ENCODE measurements around the gene GNB1L.

The GNB1L gene

DNA sequence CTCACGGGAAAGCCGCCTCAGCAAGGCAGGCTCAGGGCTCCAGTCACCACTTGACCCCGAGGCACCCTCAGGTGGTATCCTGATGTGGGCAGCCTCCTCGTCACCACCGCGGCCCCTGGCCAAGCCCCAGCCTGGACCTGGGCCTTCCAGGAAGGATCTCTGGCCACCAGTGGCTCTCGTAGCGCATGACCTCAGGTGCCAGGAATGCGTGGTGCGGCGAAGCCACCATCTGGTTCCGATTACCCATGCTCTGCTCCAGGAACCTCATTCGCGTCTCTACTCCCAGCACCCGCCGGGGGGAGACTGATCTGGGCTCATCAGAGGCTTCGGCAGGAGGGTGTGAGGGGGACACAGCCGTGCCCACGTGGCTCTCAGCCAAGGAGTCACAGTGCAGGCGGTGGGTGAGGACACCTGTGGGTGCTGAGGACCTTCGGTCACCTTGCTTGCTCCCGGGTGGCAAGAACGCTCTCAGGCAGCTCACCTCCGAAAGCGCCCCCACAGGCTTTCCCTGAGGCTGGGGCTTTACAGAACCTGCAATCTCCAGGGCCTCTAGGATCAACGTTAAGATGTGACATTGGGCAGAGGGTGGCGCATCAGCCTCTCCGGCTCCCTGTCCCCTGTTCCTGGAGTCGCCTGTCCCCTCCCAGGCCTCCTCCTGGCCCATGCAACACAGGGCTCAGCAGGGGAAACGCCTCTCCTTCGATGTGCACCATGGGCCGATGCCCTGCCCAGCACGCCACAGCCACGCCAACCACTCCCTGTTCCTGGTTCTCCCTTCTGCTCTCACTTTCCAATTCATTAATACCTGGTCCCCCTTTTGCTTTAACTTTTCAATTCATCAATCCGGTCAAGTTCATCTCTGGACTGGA lies 55.1 kb downstream of the GNB1L start:
- TF ChIP-seq, protein P1, sequence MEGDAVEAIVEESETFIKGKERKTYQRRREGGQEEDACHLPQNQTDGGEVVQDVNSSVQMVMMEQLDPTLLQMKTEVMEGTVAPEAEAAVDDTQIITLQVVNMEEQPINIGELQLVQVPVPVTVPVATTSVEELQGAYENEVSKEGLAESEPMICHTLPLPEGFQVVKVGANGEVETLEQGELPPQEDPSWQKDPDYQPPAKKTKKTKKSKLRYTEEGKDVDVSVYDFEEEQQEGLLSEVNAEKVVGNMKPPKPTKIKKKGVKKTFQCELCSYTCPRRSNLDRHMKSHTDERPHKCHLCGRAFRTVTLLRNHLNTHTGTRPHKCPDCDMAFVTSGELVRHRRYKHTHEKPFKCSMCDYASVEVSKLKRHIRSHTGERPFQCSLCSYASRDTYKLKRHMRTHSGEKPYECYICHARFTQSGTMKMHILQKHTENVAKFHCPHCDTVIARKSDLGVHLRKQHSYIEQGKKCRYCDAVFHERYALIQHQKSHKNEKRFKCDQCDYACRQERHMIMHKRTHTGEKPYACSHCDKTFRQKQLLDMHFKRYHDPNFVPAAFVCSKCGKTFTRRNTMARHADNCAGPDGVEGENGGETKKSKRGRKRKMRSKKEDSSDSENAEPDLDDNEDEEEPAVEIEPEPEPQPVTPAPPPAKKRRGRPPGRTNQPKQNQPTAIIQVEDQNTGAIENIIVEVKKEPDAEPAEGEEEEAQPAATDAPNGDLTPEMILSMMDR (IDR thresholded peaks at IDR 0.05) = no peak

DNA sequence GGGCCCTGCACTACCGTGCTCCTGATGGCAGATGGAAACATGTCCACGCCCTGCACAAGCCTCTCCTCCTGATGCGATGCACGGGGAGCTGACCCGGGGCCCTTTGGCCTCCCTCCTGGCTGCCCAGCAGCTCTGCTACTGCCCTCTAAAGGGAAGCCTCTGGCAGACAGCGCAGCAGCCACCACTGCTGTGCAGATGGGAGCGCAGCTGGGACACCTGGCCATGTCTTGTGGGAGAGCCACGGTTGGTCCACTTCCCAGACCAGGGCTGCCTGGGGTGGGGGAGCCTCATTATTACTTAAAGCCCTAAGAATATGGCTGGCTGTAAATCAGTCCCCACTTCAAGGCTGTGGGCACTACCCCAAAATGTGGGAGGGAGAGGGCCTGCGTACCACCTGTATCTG lies 55.8 kb downstream of the GNB1L start:
- TF ChIP-seq, protein P1 (IDR thresholded peaks at IDR 0.05) = no peak

DNA sequence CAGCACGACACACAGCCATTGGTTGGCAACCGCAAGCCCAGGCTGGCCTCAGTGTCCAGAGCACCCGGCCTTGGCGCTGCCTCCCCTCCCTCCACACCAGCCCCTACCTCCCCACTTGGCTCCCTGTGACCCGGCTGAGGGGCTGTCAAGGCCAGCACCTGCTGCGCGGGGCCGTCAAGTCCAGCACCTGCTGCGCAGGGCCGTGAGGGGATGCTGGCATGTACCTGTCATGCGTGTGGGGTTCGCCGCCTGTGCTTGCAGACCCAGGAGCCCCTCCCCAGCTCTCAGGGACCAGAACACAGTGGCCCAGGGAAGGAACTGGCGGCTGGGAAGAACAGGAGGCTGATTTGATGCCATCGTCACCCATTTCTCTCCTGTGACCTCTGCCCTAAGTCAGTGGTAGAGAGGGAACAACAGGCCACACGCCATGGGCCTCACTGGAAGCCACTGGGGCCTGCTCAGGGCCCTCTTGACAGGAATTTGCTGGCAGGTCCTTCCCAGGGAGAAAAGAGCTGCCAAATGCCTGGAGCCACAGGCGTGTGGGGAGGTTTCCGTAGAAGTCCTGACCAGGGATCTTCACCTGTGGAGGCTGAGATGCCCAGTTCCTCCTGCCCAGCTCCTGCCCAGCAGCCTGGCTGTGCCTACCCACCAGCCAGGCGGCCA lies 56.5 kb downstream of the GNB1L start:
- TF ChIP-seq, protein P1 (IDR thresholded peaks at IDR 0.05) = no peak

DNA sequence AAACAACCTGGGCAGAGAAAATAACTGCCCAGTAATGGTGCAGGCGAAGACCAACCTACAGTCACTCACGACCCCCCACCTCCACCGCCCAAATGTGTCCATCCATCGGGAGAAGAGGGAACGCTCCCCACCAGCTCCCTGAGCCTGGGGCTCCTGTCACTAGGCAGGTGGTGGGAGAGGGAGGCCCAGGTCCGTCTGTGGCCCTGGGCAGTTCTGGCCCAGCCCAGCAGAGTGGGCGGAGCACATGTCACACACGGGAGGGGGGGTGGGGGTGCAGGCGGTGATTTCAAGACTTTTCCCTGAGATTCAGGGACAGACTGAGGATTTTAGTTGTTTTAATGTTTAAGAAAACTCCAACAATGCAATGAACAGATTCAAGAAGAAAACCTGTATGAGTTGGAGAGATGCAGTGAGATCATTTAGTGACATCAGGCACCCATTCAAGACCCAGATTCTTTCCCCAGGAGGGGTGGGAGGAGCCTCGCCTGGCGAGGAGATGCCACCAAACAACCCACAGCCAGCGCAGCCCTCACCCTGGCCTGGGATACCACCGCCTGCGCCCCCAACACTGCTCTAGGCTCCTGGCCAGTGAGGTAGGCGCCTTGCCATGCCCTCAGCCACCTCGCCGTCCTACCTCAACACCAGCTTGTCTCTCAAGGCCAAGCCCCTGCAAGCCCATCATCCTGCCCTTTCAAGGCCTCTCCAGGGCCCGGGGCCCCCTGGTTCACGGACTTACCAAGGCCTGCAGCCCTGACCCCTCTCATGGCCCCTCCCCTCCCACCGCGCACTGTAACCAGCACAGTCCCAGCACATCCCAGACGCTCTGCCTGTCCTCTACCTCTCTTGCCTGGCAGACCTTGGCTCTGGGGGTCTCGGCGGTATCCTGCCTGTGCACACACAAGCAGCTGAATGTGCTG lies 57.3 kb downstream of the GNB1L start:
- TF ChIP-seq, protein P1 (IDR thresholded peaks at IDR 0.05) = no peak

DNA sequence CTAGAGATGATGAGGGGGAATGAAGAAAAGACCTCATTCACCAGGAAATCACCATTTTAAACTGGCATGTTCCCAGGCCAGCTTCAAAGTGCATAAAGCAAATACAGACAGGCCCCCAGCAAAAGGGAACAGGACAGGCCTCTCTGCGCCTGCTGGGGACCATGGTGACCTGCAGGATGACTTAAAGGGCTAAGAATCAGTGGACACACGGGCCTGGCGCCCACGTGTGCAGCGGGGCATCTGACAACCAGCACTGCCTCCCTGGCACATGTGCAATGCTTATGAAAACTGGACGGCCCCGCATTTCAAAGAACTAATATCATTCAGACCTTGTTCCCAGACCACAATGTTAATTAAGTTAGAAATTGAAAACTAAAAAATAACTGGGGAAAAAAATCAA lies 58.5 kb downstream of the GNB1L start:
- TF ChIP-seq, protein P1 (IDR thresholded peaks at IDR 0.05) = no peak

DNA sequence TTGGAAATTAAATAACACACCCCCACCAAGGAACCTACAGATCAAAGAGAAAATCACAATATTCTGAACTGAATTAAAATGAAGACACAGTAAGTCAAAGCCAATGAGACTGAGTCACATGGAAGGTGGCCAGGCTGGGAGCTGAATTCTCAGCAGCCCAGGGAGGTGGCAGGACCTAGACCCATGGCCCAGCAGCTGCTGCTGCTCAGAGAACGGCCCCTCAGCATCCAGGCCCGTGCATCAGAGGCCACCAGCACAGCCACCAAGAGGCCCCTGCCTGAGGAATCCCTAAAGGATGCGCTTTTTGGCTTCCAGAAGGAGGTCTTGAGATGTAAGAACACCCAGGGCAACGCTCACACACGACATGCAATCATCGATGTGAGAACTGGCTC lies 59.1 kb downstream of the GNB1L start:
- TF ChIP-seq, protein P1 (IDR thresholded peaks at IDR 0.05) = no peak

DNA sequence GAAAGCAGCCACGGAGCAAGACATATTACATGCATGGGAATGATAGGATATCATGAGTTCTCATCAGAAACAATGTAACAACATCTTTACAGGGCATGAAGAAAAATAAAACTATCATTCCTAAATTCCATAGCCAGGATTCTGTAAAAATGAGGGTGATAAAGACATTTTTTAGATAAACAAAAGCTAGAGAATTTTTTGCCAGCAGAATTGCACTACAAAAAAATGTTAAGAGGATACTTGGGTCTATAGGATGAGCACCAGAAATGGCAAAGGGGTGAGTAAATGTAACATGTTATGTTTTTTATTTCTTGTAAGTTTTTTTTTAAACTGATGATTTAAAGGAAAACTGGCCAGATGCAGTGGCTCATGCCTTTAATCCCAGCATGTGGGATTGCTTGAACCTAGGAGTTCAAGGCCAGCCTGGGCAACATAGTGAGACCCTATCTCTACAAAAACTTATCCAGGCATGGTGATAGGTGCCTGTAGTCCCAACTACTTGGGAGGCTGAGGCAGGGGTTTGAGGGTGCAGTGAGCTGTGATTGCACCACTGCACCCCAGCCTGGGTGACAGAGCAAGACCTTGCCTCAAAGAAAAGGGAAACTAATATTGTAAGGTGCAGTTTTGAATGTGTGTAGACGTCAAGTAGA lies 60.9 kb downstream of the GNB1L start:
- TF ChIP-seq, protein P1 (IDR thresholded peaks at IDR 0.05) = no peak
